NOMO-1 treated with dmso at 0.1 percent for 144 hours (cell line): ENCODE results near the gene HK1.
A peak's percentile ranks its signal among the peaks of the same experiment; 100 is the strongest.
"Not testable (repeated sequence)": the region's sequence is repeated elsewhere in the genome, so short reads cannot be mapped to it uniquely, and the experiment has no call there.

Experiments used
- DNase-seq: peaks from one replicate; lab custom pipeline; 2025; ENCODE audit not compliant: unreplicated experiment; lab: John Stamatoyannopoulos, UW

The HK1 gene

GRCh38 chr10:69278446-69278963, at the start of gene HK1:
TSS of gene HK1 (plus strand) at chr10:69278496.
- DNase-seq = no peak

- no peak for DNase-seq
Measured at GRCh38 chr10:69229616-69229916, 48.7 kb upstream of the HK1 start.

- no peak for DNase-seq
Measured at GRCh38 chr10:69230128-69230527, 48.2 kb upstream of the HK1 start.

GRCh38 chr10:69232252-69232651, 46.0 kb upstream of the HK1 start:
- no peak for DNase-seq

GRCh38 chr10:69232736-69233480, 45.4 kb upstream of the HK1 start:
- no peak for DNase-seq

- no peak for DNase-seq
Measured at GRCh38 chr10:69234447-69234846, 43.8 kb upstream of the HK1 start.

GRCh38 chr10:69237528-69238159, 40.7 kb upstream of the HK1 start:
- DNase-seq = peak; percentile 45

GRCh38 chr10:69239136-69239535, 39.2 kb upstream of the HK1 start:
- no peak for DNase-seq

GRCh38 chr10:69239816-69240434, 38.4 kb upstream of the HK1 start:
- DNase-seq = no peak

- no peak for DNase-seq
Measured at GRCh38 chr10:69240455-69240854, 37.8 kb upstream of the HK1 start.

- no peak for DNase-seq
Measured at GRCh38 chr10:69241575-69241974, 36.7 kb upstream of the HK1 start.

- DNase-seq = no peak
Measured at GRCh38 chr10:69242040-69242851, 36.0 kb upstream of the HK1 start.

GRCh38 chr10:69242852-69243212, 35.5 kb upstream of the HK1 start:
- no peak for DNase-seq

GRCh38 chr10:69243817-69244216, 34.5 kb upstream of the HK1 start:
- no peak for DNase-seq

- no peak for DNase-seq
Measured at GRCh38 chr10:69246036-69246435, 32.3 kb upstream of the HK1 start.

- DNase-seq = no peak
Measured at GRCh38 chr10:69246581-69247312, 31.5 kb upstream of the HK1 start.

- DNase-seq = no peak
Measured at GRCh38 chr10:69247313-69247710, 31.0 kb upstream of the HK1 start.

GRCh38 chr10:69248117-69248730, 30.1 kb upstream of the HK1 start:
- DNase-seq = no peak

- no peak for DNase-seq
Measured at GRCh38 chr10:69250041-69250440, 28.3 kb upstream of the HK1 start.

GRCh38 chr10:69251417-69251816, 26.9 kb upstream of the HK1 start:
- DNase-seq = not testable (repeated sequence)
